HL-60 (cell line): ENCODE data around the gene MTMR3.

ENCODE experiments used
- TF ChIP-seq, protein P1 (sequence below): IDR thresholded peaks from 2 replicates; pipeline ENCODE4 v1.6.1; 2012; ENCODE audit warnings: low read depth; ENCODE audit not compliant: insufficient replicate concordance
- TF ChIP-seq, protein P2 (sequence below): IDR thresholded peaks from one replicate; pipeline ENCODE4 v1.5.1; 2011; ENCODE audit warnings: low read length, control low read depth, inconsistent platforms; ENCODE audit not compliant: insufficient read depth

DNA sequence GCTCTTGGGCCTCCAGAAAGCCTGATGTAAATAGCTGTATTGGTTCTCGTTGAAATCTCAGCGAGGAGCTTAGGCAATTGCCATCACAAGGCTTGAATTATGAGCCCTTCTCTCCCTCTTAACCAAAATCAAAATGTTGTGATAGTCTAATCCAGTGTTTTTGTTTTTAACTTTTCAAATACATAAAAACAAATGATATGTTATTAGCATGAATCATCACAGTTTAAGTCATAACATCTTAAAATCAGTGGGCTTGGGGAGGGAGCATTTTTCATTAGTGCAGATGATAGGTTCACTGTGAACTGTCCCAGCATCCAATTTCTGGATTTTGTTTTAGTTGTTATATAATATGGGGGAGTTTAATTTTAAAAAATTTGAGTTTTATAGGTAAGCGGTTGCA, 148.4 kb downstream of the MTMR3 start:
- TF ChIP-seq, protein P1, sequence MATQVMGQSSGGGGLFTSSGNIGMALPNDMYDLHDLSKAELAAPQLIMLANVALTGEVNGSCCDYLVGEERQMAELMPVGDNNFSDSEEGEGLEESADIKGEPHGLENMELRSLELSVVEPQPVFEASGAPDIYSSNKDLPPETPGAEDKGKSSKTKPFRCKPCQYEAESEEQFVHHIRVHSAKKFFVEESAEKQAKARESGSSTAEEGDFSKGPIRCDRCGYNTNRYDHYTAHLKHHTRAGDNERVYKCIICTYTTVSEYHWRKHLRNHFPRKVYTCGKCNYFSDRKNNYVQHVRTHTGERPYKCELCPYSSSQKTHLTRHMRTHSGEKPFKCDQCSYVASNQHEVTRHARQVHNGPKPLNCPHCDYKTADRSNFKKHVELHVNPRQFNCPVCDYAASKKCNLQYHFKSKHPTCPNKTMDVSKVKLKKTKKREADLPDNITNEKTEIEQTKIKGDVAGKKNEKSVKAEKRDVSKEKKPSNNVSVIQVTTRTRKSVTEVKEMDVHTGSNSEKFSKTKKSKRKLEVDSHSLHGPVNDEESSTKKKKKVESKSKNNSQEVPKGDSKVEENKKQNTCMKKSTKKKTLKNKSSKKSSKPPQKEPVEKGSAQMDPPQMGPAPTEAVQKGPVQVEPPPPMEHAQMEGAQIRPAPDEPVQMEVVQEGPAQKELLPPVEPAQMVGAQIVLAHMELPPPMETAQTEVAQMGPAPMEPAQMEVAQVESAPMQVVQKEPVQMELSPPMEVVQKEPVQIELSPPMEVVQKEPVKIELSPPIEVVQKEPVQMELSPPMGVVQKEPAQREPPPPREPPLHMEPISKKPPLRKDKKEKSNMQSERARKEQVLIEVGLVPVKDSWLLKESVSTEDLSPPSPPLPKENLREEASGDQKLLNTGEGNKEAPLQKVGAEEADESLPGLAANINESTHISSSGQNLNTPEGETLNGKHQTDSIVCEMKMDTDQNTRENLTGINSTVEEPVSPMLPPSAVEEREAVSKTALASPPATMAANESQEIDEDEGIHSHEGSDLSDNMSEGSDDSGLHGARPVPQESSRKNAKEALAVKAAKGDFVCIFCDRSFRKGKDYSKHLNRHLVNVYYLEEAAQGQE: no peak
- TF ChIP-seq, protein P2, sequence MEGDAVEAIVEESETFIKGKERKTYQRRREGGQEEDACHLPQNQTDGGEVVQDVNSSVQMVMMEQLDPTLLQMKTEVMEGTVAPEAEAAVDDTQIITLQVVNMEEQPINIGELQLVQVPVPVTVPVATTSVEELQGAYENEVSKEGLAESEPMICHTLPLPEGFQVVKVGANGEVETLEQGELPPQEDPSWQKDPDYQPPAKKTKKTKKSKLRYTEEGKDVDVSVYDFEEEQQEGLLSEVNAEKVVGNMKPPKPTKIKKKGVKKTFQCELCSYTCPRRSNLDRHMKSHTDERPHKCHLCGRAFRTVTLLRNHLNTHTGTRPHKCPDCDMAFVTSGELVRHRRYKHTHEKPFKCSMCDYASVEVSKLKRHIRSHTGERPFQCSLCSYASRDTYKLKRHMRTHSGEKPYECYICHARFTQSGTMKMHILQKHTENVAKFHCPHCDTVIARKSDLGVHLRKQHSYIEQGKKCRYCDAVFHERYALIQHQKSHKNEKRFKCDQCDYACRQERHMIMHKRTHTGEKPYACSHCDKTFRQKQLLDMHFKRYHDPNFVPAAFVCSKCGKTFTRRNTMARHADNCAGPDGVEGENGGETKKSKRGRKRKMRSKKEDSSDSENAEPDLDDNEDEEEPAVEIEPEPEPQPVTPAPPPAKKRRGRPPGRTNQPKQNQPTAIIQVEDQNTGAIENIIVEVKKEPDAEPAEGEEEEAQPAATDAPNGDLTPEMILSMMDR: no peak
